Astrocyte of the cerebellum (primary cell): ENCODE data around the gene SECISBP2.

Experiments used
- DNase-seq: peaks from one replicate; pipeline ENCODE4 v3.0.0-alpha.2; 2011; ENCODE audit warnings: low read depth
- H3K4me3 ChIP-seq: 2 replicates; pipeline ENCODE4 v1.5.1; 2011; ENCODE audit warnings: mild to moderate bottlenecking, low read depth, low read length, moderate library complexity
- in situ Hi-C: cut with HindIII; loops from 2 replicates; pipeline ENCODE4 v1.10.0; 2017; ENCODE audit warnings: low sequenced_read_pairs
- TF ChIP-seq, protein P1 (sequence below): IDR thresholded peaks from 2 replicates; pipeline ENCODE4 v1.5.1; 2012; ENCODE audit warnings: low read length, low read depth, moderate library complexity, mild to moderate bottlenecking; ENCODE audit errors: missing control alignments

The SECISBP2 gene

GRCh38 chr9:89377411-89377810, 59.1 kb downstream of the SECISBP2 start:
- no peak overlapping the region for H3K4me3 ChIP-seq
- TF ChIP-seq, protein P1, sequence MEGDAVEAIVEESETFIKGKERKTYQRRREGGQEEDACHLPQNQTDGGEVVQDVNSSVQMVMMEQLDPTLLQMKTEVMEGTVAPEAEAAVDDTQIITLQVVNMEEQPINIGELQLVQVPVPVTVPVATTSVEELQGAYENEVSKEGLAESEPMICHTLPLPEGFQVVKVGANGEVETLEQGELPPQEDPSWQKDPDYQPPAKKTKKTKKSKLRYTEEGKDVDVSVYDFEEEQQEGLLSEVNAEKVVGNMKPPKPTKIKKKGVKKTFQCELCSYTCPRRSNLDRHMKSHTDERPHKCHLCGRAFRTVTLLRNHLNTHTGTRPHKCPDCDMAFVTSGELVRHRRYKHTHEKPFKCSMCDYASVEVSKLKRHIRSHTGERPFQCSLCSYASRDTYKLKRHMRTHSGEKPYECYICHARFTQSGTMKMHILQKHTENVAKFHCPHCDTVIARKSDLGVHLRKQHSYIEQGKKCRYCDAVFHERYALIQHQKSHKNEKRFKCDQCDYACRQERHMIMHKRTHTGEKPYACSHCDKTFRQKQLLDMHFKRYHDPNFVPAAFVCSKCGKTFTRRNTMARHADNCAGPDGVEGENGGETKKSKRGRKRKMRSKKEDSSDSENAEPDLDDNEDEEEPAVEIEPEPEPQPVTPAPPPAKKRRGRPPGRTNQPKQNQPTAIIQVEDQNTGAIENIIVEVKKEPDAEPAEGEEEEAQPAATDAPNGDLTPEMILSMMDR, result no peak
- no peak for DNase-seq
- in situ Hi-C loops, result no loop called here

GRCh38 chr9:89378541-89378940, 60.2 kb downstream of the SECISBP2 start:
- in situ Hi-C loops, result no loop called here
- TF ChIP-seq, protein P1, result no peak
- H3K4me3 ChIP-seq, result no peak overlapping the region
- no peak for DNase-seq

DNA sequence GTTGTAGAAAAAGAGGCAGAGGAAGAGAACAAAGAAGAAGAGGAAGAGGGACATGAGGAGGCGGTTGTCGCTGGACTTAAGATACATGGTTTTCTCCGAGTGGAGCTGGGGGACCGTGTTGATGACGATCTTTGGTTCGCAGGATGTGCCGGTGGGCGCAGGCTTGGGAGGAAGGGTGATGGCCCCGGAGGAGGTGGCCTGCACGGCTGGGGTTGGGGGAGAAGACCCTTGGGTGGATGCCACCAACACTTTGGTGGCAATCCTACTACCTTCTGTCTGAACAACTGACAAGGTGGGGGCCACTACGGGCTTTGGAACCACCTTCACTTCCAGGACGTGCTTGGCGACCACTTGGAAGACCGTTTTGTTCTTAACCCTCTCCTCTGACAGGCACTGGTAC, 60.7 kb downstream of the SECISBP2 start:
- DNase-seq, result no peak
- in situ Hi-C loops, result no loop called here
- H3K4me3 ChIP-seq, result no peak overlapping the region
- TF ChIP-seq, protein P1, result no peak

DNA sequence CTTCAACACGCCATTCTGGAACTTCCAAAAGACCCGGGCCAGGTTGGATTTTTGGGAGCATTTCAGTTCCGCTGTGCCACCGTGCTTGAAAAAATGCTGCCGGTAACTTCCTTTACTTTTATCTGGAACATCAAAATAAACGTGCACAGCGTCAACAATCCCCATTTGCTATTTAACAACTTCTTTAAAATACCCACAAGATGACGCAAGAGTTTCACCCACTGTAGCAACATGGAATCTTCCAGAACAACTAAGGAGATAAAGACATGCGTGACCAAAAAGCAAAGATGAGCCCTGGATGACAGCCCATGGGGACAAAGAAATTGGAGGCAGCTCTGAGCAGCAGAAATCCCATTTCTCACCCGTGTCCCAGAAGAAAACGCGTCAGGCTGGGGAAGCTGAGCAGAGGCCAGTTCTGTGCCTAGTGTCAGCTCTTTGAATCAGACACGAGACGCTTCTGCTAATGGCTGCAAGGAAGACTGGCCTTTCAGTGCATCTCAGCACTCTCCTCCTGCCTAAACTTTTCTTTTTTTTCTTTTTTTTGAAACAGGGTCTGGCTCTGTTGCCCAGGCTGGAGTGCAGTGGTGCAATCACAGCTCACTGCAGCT, 61.3 kb downstream of the SECISBP2 start:
- in situ Hi-C loops, result no loop called here
- H3K4me3 ChIP-seq, result no peak overlapping the region
- TF ChIP-seq, protein P1, result no peak
- DNase-seq, result no peak

GRCh38 chr9:89380437-89381307, 62.4 kb downstream of the SECISBP2 start:
- TF ChIP-seq, protein P1, result no peak
- no peak for DNase-seq
- H3K4me3 ChIP-seq, result no peak overlapping the region
- in situ Hi-C loops, result no loop called here

DNA sequence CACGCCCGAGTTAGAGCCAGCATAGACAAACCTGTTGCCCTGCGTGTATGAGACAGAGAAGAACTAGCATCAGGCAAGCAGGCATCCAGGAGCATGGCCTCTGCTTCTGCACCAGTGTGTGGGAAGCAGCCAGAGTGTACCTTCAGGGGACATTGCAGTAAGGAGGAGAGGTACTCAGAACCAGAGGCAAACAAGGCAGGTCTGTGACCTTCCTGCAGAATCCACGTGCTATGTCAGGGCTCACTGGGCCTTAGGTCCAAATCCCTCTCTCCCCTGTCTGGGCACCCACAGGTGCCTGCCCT, 63.0 kb downstream of the SECISBP2 start:
- in situ Hi-C loops, result no loop called here

More for the DNA sequence above, 63.0 kb downstream of the SECISBP2 start:
- DNase-seq, result no peak
- no peak overlapping the region for H3K4me3 ChIP-seq
- TF ChIP-seq, protein P1, result no peak
